VCaP (cell line): ENCODE data around the gene RTP3.
"Not testable (repeated sequence)": the region's sequence is repeated elsewhere in the genome, so short reads cannot be mapped to it uniquely, and the experiment has no call there.

ENCODE experiments used
- H3K27ac ChIP-seq: fragments of 450-650 bp; 2 replicates; pipeline ENCODE4 v1.5.1; 2017
- TF ChIP-seq, protein P1 (sequence below): fragments of 450-650 bp; conservative IDR thresholded peaks from 2 replicates; pipeline ENCODE4 v1.5.1; 2017; ENCODE audit warnings: mild to moderate bottlenecking, moderate library complexity

RTP3 gene

DNA sequence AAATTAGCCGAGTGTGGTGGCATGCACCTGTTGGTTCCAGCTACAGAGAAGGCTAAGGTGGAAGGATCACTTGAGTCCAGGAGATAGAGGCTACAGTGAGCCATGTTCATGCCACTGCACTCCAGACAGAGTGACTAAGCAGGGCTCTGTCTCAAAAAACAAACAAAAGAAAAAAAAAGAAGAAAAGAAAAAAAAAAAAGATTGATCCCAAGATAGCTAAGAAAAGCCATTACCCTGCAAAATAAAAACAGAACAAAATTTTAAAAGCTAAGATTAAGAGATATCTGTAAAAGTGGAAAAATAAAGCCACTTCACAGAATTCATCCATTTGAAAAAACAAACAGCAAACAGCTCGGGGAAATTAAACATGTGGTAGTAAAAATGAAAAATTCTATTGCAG lies 44.6 kb downstream of the RTP3 start:
- no peak overlapping the region for H3K27ac ChIP-seq
- TF ChIP-seq, protein P1, sequence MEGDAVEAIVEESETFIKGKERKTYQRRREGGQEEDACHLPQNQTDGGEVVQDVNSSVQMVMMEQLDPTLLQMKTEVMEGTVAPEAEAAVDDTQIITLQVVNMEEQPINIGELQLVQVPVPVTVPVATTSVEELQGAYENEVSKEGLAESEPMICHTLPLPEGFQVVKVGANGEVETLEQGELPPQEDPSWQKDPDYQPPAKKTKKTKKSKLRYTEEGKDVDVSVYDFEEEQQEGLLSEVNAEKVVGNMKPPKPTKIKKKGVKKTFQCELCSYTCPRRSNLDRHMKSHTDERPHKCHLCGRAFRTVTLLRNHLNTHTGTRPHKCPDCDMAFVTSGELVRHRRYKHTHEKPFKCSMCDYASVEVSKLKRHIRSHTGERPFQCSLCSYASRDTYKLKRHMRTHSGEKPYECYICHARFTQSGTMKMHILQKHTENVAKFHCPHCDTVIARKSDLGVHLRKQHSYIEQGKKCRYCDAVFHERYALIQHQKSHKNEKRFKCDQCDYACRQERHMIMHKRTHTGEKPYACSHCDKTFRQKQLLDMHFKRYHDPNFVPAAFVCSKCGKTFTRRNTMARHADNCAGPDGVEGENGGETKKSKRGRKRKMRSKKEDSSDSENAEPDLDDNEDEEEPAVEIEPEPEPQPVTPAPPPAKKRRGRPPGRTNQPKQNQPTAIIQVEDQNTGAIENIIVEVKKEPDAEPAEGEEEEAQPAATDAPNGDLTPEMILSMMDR = no peak

GRCh38 chr3:46542801-46543201 lies 45.0 kb downstream of the RTP3 start:
- no peak overlapping the region for H3K27ac ChIP-seq
- TF ChIP-seq, protein P1 = no peak

DNA sequence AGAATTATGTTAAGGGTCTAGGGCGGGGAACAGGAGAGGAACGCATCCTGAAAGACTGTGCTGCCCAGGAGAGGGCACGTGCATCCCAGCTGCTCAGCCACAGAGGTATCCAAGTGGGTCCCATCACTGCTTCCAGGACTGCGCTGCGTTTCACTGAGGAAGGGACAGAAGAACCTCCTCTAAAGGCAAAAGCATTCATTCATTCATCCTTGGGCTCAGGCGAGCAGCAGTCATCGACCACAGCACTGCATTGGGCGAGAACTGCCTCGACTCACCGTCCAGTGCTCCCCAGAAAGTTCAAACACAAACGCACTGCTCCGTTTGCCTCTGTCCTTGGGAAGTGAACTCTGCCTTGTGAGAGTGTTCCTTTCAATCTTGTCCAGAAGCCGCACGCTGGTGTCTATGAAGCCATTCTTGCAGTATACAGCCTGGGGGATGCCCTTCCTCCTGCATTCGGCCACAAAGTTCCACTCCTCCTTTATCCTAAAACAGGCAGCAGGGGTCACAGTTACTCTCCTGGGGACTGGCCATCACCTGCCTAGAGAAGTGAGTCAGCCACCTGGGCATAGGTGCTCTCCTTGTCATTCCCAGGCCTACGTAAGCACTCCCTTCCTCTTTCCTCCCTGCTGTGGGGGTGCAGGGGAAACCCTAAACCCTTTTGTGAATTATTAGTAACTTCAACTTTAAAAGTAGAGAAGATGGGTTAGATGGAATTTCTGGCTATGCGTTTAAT lies 47.2 kb downstream of the RTP3 start:
- TF ChIP-seq, protein P1 = no peak
- H3K27ac ChIP-seq = no peak overlapping the region

DNA sequence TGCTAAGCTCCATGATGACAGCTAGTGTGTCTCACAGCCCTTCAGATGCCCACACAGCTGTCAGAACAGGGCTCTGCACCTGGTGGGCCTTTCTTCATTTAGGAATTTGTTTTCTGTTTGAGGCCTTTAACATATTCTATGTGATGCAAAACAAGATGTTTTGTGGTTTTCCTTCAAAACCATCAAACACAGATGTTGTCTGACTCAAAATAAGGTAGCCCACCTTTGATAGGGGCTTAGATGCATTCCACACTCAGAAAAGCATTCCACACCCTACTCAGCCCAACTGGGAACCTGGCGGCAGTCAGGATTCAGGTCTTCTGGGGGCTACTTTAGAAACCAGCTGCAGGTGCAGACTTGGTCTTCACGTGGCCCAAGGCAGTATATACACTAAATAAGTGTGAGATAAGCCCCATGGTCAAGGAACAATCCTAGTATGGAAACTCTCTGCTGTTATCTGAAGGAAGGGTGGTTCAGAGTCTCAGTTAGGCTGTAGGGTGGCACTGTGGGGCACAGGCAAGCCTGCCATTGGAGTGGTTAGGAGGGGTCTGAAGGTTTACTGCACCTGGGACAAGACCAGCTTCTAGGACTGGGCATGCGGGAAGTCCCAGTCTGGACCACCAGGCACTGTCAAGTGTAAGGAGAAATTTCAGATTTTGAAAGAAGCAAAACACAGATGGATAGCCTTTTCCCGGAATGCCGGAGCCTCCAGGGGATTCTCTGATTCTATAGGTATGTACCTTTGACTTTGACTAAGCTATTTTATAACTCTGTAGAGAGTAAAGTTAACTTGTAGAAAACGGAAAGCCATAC lies 48.2 kb downstream of the RTP3 start:
- TF ChIP-seq, protein P1 = no peak
- no peak overlapping the region for H3K27ac ChIP-seq

GRCh38 chr3:46546896-46547440 lies 49.2 kb downstream of the RTP3 start:
- TF ChIP-seq, protein P1 = no peak
- no peak overlapping the region for H3K27ac ChIP-seq

DNA sequence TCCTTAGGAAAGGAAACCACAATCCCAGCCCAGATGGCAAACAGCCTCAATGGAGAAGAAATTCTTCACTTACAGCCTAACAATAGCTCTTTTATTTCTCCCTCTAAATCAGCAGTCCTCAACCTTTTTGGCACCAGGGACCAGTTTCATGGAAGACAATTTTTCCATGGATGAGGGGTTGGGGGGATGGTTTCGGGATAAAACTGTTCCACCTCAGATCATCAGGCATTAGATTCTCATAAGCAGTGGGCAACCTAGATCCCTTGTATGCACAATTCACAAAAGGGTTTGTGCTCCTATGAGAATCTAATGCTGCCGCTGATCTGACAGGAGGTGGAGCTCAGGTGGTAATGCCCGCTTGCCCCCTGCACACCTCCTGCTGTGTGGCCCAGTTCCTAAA lies 50.8 kb downstream of the RTP3 start:
- H3K27ac ChIP-seq = not testable (repeated sequence)

DNA sequence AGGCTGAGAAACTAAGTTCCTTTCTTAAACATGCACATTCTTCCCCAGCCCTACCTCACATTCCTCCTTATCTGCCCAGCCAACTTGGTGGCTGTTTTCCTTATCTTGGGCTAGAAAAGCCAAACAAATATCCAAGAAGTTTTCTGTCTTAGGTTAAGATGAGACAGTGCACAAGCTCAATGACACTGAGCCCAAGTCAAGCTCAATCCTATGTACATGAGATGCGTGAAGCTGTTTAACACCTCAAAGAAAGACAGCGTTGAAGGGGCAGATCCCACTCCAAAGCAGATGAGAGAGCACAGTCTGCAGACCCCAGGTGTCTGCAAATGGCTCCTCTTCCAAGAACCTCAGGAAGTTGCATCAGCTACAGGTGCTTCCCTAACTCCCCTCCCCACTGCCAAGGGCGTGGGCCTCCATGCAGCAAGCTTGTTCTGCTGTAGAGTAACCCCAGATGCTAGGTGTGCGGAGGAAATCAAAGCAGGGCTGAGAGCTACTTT lies 51.7 kb downstream of the RTP3 start:
- no peak overlapping the region for H3K27ac ChIP-seq
- TF ChIP-seq, protein P1 = no peak
